GM19239 (cell line): ENCODE measurements around the gene SP5.
A peak's percentile ranks its signal among the peaks of the same experiment; 100 is the strongest.
"Not testable (repeated sequence)": the region's sequence is repeated elsewhere in the genome, so short reads cannot be mapped to it uniquely, and the experiment has no call there.

Experiments used
- DNase-seq: peaks from one replicate; pipeline ENCODE4 v3.0.0; 2011; ENCODE audit warnings: low spot score; ENCODE audit not compliant: insufficient read length
- FAIRE-seq: peaks from 2 replicates; lab custom pipeline; 2011; peaks lifted over from hg19 to GRCh38; lab: Jason Lieb, UNC

SP5 gene

DNA sequence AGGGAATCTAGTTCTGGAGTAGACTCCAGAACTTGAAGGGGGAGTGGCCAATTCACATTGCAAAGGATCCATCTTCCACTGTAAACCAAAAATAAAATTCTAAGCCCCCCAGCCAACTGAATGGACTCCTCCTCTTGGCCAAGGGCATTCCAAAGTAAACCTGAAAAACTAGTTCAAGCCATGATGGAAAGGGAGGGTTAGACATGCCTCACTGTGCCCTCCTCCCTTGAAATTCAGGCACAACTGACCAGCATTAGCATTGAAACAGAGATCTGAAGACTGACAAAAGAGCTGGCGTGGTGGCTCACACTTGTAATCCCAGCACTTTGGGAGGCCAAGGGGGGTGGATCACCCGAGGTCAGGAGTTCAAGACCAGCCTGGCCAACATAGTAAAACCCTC is 19.5 kb downstream of the SP5 start:
- not testable (repeated sequence) for FAIRE-seq

DNA sequence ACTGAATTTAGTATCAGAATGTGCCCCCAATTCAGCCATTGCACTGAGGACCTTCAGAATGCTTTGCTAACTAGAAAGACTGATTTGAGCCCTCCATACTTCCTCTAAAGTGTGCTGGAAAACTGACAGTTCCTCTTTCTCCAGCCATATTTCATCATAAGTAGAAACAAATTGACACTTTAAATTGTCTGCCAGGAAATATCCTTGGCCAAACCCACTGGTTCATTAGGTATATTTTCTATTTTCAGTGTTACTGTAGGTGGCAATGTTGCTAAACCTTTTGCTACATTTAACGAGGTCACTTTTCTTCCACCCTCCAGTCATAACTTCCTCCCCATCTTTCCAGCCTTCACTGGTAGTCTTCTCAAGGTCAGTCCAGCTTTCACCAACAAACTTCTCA is 21.5 kb downstream of the SP5 start:
- DNase-seq = no peak
- peak; percentile 44 for FAIRE-seq

More for the DNA sequence above, 19.5 kb downstream of the SP5 start:
- DNase-seq = not testable (repeated sequence)

DNA sequence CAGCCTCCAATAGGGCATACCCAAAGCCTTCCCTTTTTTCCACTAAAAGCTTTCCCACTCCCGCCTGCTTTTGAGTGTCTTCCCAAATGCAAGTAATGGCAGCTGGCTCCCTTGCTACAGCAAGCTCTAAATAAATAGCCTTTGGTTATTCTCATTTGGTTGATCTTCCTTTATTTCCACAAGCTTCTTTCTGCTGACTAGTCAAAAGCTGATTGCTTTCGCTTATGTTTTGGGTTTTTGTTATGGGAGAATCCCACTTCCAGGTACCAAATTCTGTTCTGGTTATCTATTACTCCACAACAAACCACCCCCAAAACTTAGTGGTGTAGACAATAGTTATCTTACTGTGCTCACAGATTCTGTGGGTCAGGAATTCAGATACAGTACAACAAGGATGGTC is 22.3 kb downstream of the SP5 start:
- DNase-seq = no peak
- FAIRE-seq = no peak

DNA sequence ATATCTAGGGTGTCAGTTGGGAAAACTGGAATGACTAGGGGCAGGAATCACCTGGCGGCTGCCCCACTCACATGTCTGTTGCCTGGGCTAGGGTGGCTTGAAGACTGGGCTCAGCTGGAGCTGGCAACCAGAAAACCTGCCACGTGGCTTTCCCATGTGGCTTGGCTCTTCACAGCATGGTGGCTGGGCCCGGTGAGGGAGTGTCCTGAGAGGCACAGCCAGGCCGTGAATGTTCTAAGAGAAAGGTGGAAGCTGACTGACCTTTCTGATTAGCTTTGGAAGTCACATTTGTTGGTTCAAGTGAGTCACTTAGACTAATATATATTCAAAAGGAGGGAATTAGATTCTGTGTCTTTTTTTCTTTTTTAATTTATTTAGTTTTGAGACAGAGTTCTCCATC is 22.7 kb downstream of the SP5 start:
- no peak for DNase-seq
- no peak for FAIRE-seq

DNA sequence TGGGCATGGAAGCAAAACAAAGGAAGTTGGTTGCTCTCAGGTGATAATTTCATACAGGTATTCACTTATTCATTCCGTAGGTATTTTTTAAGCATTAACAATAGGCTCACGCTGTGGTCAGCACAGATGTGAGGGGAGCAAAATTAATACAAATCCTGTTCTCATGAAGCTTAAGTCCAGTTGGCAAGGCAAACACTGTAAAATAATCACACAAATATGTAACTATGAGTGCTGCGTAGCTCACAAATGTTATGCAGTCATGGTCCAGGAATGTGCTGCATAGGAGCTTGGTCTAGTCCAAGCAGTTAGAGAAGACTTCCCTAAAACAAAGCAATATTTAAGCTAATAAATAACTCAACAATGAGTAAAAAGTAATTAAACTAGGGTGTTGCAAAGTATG is 23.9 kb downstream of the SP5 start:
- FAIRE-seq = no peak

DNA sequence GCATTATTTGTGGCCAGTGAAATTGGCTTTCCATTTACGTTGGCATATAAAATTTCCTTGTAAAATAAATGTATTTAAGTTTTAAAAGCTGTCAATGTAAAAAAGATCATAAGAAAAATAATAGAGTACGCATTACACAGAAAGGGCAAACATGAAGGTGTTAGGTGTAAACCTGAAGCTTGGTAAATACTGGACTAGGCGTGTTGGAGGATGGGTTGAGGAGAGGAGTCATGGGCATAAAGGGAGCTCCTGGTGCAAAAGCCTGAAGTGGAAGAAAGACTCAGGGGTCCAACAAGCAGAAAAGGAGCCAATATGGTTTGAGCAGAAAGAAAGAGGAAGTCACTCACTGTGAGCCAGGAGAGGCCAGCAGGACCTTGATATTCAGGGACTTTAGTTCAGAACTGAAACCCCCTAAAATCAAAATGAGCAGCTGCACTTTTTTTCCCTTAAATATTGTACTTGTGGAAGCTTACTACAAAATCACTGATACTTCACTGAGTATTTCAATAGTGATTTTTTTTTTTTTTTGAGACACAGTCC is 24.4 kb downstream of the SP5 start:
- FAIRE-seq = no peak
- DNase-seq = no peak

More for the DNA sequence above, 23.9 kb downstream of the SP5 start:
- no peak for DNase-seq

DNA sequence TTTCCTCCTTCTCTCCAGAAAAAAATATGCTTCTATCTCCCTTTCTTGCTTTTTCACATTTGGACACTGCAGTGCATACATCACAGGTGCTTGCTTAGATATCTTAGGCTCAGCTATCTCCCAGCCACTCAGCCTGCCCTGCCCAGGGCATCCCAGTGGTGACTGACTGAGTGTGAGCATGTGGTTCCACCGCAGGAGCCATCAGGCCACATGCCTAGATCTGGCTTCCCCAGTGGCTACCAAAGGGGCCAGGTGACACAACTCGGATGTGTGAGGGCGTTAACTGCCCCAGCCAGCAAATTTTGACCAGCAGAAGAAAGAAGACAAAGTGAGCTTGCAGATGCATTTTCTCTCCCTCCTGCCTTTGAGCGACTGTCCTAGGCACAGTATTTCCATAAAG is 25.5 kb downstream of the SP5 start:
- FAIRE-seq = no peak
- DNase-seq = no peak

DNA sequence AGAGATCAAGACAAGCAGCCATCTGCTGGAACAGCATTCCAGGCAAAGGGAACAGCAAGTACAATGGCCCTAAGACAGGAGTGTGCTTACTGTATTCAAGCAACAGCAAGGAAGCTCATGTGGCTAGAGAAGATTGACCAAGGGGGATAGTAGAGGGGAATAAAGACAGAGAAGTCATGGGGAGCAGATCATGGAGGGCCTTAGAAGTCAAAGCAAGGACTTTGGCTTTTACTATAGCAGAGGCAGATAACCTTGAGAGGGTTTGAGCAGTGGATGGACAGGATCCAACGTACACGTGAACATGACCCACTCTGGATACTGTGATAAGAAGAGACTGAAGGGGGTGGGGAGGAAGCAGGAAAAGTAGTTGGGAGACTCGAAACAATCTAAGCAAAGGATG is 26.9 kb downstream of the SP5 start:
- no peak for FAIRE-seq
- DNase-seq = no peak

DNA sequence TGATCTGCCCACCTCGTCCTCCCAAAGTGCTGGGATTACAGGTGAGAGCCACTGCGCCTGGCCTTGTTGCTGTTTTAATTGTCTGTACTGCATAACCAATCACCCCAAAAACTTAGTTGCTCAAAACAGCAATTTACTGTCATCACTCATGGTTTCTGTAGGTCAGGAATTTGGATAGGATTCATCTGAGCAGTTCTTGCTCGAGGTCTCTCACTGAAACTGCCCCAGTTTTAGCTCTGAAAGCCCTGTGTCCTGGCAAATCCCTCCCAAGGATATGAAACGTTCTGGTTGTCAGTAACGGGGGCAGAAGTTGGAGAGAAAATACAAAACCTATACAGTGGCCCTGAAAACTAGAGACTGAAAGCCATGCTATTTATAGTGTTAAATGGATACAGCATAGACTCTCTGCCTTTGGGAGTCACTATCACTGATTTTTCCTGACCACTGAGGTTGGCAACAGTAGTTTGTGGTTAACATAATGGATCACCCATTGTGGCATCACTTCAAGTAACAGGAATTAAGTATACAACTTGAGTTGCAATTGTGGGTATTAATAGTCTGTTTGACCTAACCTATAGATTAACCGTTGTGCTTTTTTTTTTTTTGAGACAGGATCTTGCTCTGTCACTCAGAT is 27.9 kb downstream of the SP5 start:
- FAIRE-seq = no peak
- DNase-seq = no peak

DNA sequence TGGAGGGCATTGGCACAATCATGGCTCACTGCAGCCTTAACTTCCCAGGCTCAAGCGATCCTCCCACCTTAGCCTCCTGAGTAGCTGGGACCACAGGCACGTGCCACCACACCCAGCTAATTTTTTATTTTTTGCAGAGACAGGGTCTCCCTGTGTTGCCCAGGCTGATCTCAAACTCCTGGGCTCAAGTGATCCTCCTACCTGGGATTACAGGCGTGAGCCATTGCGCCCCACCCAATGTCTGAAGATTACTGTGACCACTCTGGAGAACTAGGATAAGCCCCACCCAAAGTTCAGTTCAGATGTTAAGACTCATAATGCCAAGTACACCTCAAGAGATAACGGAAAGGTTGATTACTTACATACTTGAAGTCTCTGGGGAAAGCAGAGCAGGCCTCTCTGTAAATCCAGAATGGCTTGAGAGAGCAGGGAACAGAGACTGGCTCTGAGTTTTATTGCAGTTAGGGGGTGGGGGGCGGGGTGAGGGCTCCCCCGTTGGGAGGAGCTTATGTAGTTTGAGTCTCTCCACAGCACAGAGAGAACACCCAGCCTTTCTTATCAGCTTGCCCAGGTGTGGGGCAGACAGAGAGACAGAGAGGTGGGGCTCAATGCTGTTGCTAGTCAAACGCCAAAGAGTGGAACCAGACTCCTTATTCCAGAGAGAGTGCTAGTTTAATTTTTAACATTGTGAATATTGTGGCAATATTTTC is 28.5 kb downstream of the SP5 start:
- DNase-seq (no peak), FAIRE-seq (no peak)

DNA sequence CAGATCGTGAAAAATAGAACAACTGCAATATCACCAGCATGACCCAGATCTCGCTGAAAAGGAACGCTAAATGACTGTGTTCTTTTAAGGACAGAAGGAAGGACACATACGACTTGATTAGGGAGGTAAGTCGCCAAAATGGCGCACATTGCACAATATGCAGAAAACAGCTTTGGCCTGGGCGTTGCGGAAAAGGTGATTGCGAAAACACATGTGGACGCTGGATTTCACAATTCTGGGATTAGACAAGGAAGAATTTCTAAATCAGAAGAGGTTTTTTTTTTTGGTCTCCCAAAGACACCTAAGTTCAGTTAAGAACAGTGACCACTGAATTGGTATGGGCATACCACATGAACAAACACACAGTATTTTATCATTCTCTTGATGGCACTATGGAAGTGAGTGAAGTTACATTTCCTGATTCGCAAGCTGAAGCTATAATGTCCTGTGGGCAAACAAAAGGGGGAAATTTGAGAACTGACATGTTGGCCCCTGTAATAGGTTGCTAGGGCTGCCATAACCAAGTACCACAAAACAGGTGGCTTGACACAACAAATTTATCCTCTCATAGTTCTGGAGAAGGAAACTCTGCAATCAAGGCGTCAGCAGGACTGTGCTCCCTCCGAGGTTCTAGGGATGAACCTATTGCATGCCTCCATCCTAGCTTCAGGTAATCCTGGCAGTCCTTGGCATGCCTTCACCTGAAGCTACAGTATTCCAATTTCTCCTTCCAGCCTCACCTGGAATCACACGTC is 29.3 kb downstream of the SP5 start:
- DNase-seq (no peak), FAIRE-seq (no peak)

DNA sequence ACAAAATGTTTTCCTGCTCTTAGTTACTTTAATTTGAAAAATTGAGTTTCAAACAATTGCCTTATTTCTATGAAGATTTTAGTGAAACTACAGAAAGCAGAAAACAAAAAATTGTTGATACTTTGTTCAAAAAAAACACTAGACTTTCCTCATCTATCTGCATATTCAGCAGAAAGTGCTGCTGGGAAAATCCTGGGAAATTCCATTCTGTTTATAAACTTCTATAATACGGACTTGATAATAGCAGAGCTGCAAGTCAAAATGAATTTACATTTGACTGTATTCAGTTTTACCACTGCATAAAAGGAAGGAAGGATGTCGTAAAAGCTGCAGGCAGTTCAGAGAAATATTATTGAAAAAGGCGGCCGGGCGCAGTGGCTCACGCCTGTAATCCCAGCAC is 30.2 kb downstream of the SP5 start:
- DNase-seq = no peak
- FAIRE-seq = no peak

DNA sequence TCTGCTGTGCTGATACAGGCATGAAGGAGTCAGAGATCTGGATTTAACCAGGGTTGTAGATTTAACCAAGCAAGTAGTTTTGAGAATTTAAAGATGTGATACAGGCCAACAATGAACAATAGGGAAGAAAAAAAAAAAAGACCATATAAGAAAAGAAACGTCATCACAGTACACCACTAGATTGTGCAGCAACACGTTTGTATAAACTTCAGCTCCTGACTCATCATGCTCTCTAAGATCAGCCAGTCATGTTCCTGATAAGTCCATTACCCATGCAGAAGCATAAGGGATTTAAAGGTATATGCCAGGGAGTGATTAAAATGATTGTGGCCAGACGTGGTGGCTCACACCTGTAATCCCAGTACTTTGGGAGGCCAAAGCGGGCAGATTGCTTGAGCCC is 32.8 kb downstream of the SP5 start:
- no peak for FAIRE-seq
- no peak for DNase-seq

DNA sequence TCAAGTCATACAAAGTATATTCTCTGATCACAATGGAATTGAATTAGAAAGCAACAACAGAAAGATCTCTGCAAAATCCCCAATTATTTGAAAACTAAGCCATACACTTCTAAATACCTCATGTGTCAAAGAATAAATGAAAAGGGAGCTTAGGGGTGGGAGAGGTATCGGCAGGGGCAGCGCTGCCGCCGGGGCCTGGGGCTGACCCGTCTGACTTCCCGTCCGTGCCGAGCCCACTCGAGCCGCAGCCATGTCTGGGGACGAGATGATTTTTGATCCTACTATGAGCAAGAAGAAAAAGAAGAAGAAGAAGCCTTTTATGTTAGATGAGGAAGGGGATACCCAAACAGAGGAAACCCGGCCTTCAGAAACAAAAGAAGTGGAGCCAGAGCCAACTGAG is 36.4 kb downstream of the SP5 start:
- not testable (repeated sequence) for FAIRE-seq, DNase-seq

DNA sequence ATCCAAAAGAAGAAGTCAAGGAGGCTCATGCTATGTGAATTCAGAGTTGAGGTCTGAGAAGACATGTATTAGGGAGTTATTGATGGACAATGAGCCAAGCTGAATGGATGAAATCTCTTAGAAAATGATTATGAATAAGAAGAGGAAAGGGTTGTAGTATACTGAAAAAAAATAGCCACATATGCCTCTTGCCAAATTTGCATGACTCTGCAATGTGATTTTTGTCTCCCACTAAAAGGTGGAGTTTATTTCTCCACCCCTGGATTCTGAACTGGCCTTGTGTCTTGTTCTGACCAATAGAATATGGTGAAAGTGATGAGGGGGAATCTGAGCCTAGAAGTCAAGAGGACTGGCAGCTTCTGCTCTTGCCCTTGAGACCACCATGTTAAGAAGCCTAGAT is 46.4 kb downstream of the SP5 start:
- DNase-seq (no peak), FAIRE-seq (no peak)

DNA sequence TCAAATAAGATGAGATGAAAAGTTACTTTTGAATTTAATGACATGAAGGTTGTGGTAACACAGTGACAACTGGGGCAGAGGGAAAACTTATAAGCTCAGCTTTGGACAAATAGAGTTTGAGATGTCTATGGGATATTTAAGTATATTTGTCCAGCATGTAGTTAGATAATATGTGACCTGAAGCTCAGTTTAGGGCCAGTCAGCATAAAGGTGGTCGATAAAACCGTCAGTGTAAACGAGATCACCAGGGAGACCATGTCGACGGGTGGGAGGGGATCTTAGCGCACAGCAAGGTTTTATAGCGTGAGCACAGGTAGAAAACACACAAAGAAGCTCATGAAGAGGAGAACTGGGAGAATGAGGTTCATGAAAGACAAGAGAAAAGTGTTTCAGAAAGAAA is 47.6 kb downstream of the SP5 start:
- no peak for FAIRE-seq

DNA sequence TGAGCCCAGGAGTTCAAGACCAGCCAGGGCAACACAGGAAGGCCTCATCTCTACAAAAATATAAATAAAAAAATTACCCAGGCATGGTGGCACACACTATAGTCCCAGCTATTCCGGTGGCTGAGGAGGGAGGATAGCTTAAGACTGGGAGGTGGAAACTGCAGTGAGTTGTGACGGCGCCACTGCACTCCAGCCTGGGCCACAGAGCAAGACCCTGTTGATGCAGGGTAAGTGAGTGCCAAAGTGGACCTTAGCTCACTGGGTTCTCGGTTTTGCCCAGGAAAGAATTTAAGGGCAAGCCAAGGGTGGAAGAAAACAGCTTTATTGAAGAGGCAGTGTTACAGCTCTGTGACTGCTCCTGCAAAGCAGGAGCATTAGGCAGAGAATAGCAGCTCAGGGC is 48.1 kb downstream of the SP5 start:
- DNase-seq (no peak), FAIRE-seq (no peak)

More for the DNA sequence above, 47.6 kb downstream of the SP5 start:
- DNase-seq = no peak

DNA sequence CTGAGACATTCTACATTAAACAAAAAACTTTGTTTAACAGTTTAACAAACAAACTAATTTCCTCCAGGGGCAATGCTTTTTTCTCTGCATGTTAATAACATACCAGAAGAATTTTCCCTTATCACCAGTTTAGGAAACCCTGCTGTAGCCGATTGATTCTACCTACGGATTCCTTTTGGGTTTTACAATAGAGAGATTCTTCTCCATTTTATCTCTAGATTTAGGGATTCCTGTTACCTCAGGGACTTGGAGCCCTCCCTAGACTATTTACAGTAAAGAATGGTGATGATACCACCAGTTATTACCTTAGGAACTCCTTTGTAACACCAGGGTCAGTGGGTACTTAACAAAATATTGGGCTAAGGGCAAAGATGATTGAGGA is 49.7 kb downstream of the SP5 start:
- DNase-seq (no peak), FAIRE-seq (no peak)

DNA sequence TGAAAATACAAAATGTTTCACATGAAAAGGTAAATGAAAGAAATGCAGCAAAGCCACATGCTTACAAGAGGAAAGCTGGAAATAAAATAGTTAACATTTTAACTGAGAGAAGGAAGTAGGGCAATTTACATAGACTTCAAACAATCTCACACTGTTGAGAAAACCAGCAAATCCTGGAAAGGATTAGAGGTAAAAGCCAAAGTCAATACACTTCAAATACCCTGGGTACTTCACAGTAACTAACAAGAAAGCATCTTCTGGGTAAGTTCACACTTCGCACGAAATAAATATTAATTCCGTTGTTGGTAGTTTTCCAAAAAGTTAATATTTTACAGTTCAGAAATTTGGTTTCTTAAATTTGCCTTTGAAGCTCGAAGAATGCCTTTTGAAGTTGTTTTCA is 51.6 kb downstream of the SP5 start:
- DNase-seq (no peak), FAIRE-seq (no peak)
